GM19463 (cell line): ENCODE results near the gene SLC25A21.

Source experiments
- ATAC-seq: cut with Tn5 transposase; IDR thresholded peaks from one replicate; pipeline ENCODE4 v1.9.1; 2021; ENCODE audit warnings: mild to moderate bottlenecking, moderate library complexity; ENCODE audit not compliant: unreplicated experiment

Gene SLC25A21

DNA sequence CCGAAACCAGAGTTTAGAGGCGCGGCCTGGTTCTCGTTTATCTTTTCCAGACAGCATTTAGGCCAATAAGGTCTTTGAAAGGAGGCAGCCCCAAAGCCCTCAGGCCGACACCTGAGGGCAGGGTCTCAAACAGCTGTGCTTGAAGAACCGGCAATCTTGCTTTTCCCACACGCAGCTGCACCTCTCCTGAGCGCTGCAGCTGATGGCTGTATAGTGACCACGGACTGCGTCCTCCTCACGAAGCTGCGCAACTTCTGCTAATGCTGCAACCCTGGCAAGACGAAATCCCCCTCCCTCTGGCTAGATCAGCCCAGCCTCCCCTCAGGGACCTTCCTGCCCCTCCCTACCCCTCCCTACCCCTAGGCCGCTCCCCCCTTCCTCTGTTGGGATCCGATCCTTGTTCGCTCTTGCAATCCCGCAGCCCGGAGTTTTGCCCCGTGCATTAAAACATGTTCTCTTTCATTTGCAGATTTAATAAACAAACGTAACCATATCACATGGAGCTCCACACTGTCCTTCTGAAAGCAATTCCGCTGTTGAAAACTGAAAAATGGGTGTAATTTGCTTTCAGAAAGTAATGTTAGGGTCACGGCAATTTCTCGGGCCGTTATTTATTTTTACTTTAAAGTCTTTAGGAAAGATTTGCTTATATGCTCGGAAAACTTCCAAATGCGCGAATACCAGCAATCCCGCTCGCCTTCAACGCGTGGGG, 515.6 kb downstream of the SLC25A21 start:
- no peak for ATAC-seq

DNA sequence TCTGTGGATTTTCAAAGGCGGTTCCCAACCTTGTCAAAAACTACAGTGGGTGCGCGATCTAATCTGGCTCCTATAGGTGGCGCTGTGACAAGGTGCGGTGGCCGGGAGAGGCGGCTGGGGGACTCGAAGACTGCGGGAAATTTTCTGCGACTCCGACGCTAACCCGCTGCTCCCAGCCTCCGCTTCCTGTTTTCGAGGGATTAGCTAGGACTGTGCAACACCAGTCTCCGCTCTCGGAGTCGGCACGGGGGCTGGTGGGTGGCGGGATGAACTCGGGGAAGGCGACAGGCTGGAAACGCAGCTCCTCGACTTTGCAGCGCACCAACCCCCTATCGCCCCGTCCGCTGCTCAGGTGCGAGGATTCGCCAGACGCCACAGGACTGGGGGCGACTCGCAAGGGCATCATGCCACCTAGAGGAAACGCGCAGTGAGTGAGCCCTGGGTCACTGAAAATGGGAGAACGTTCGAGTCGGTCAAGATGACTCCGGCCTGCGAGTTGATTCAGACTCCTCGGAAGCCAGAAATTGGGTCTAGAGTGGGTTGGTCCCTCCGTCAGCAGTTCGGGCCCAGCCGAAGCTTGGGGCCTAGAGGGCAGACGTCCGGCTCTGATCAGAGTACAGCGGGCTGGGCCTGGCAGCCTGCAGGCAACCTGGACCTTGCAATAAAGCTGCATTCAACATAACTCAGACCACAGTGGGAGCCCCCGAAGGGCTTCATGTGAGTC, 516.3 kb downstream of the SLC25A21 start:
- ATAC-seq = peak; percentile 38

GRCh38 chr14:36655571-36655962, 516.8 kb downstream of the SLC25A21 start:
- no peak for ATAC-seq

DNA sequence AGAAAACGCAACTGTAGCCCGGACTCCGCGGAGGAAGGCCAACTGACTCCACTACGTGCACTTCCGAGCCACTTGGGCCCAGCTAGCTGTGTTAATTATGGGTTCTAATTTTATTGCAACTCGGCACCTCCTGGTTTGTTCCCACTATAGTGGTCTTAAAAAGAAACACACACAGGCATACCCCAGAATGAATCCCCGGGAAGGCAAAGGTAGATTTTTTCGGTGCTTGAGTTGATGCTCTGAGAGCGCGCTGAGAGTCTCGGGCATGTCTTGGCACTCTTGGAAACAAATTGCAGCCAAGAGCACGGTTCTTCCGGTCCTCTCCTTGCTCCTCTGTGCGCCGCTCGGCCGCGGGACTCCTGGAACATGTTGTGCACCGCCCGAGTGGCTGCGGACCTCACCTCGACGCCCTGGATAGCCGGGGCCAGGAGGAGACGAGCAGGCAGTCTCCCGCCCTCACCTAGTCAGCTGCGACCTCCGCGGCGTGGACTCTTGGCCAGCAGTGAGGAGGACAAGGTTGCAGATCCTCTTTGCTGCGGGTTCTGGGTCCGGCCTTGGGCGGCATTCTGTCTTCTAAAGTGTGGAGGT, 517.5 kb downstream of the SLC25A21 start:
- no peak for ATAC-seq

- no peak for ATAC-seq
Measured at GRCh38 chr14:36653962-36654793, 518.2 kb downstream of the SLC25A21 start.

DNA sequence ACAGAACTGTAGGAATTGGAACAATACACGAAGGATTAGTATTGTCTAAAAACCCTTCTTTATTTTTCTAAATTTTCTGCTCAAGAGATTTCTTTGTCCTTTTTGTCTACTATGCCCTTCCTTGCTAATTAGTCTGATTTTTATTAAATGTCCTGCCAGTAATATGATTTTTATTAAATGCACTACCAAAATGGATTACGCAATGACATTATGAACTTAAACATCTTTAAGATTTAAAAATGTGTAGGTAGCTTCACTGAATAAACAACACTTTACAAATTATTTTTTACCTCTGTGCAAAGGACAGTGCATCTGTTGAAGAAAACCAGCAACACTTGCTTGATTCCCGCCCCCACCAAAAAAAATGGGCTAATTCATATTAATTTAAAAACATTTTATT, 519.0 kb downstream of the SLC25A21 start:
- no peak for ATAC-seq

GRCh38 chr14:36652542-36653201, 519.7 kb downstream of the SLC25A21 start:
- ATAC-seq = no peak

DNA sequence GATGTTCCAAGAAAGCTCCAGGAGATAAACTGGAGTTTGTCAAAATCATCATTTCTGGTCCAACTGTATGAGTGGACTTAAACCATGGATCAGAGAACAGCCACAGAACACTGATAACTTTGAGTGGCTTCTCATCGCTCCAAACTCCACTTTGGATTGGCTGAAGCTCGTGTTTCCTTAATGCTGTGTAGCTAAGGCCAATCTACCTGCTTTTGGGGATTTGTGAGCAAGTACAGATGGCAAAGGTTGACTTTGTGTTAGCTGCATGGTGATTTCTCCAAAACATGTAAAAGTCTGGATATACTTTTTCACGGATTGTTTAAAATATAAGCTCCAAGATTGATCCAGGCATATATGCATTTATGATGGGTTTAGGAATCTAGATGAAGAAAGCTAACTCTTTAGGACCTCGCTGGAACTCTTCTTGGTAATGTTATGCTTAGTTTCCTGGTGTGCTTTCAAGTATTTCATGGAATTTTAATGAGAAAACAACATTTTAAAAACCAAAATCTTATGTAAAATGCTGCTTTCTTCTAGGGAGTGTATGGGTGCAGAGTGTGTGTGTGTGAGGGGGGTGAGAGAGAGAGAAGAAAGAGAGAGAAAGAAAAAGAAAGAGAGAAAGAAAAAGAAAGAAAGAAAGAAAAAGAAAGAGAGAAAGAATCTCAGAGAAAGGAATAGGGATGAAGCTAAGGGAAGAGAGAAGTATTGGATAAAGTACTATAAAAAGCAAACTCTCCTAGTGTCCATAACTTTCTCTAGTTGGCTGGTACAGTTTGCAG, 522.3 kb downstream of the SLC25A21 start:
- ATAC-seq = no peak

GRCh38 chr14:36647824-36648753, 524.3 kb downstream of the SLC25A21 start:
- ATAC-seq = no peak

GRCh38 chr14:36647417-36647823, 525.0 kb downstream of the SLC25A21 start:
- no peak for ATAC-seq

GRCh38 chr14:36646664-36647416, 525.6 kb downstream of the SLC25A21 start:
- no peak for ATAC-seq

- no peak for ATAC-seq
Measured at GRCh38 chr14:36633580-36633979, 538.8 kb downstream of the SLC25A21 start.
